Endothelial cell of hepatic sinusoid (primary cell): Measurements from ENCODE around the gene TMEM253.

ENCODE experiments used
- in situ Hi-C: cut with HindIII; loops from 2 replicates; pipeline ENCODE4 v1.10.0; 2017; ENCODE audit warnings: low sequenced_read_pairs

The TMEM253 gene

GRCh38 chr14:21103710-21104447 lies 3.0 kb downstream of the TMEM253 start:
- in situ Hi-C loops: no loop called here

- in situ Hi-C loops: loop anchor here (5.0 kb wide), 1 partner anchor 62 kb away; the partner anchor contains the start of gene RNASE7
Measured at GRCh38 chr14:21104448-21105060, 3.7 kb downstream of the TMEM253 start.

DNA sequence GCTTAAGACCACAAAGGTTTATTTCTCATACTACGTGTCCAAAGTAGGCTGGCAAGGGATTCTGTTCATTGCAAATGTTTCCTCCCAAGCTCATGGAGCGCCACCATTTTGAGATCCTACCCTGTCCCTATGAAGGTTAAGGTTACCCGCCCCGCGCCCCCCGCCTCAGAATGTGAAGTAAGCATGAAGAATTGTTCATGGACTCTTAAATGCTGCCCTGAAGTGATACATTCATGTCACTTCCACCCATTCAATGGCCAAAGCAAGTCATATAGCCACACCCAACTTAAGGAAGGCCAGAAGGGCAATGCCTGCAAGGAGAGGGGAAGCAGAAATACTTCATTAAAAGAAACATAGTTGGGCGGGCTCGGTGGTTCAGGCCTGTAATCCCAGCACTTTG lies 4.2 kb downstream of the TMEM253 start:
- in situ Hi-C loops: loop anchor here (5.0 kb wide), 1 partner anchor 63 kb away; the partner anchor contains the start of gene RNASE7

GRCh38 chr14:21106176-21106497 lies 5.3 kb downstream of the TMEM253 start:
- in situ Hi-C loops: loop anchor here (5.0 kb wide), 1 partner anchor 64 kb away; the partner anchor contains the start of gene RNASE7

DNA sequence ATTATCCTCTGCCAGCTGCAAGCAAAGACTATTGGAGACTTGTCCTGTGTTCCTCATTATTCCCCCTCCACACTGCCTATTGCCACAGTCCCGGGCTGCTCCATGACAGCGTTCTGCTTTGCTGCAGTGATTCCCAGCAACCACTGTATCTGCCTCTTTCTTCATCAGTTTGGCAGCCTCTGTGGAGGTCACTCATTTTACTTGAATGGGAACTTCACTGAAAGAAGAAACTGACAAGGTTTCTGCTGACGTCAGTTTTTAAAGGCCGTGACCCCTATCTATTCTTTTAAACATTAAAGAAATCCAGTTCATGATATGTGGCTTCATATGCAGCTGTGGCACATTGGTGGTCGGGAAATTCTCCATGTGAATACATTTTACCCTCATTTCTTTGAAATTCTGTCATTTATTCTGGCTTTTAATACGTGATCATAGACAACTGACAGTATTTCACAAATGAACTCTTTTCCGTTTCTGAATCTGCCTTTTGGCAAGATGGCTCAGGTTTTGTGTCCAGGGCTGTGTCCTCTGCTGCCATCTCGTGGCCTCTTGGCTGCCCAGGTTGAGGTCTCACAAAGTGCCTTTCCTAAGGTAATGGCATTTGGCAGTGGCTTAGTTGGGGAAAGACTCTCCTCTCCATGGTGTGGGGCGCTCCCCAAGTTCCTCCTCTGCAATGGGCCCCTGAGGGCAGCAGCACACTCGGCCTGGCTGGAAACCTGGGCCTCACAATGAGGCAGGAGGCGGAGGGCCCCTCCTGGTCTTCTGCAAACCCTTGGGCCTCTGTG lies 5.8 kb downstream of the TMEM253 start:
- in situ Hi-C loops: loop anchor here (5.0 kb wide), 1 partner anchor 64 kb away; the partner anchor contains the start of gene RNASE7

GRCh38 chr14:21107283-21107800 lies 6.5 kb downstream of the TMEM253 start:
- in situ Hi-C loops: loop anchor here (5.0 kb wide), 1 partner anchor 65 kb away; the partner anchor contains the start of gene RNASE7

- in situ Hi-C loops: loop anchor here (5.0 kb wide), 1 partner anchor 66 kb away; the partner anchor contains the start of gene RNASE7
Measured at GRCh38 chr14:21108791-21109190, 7.9 kb downstream of the TMEM253 start.

DNA sequence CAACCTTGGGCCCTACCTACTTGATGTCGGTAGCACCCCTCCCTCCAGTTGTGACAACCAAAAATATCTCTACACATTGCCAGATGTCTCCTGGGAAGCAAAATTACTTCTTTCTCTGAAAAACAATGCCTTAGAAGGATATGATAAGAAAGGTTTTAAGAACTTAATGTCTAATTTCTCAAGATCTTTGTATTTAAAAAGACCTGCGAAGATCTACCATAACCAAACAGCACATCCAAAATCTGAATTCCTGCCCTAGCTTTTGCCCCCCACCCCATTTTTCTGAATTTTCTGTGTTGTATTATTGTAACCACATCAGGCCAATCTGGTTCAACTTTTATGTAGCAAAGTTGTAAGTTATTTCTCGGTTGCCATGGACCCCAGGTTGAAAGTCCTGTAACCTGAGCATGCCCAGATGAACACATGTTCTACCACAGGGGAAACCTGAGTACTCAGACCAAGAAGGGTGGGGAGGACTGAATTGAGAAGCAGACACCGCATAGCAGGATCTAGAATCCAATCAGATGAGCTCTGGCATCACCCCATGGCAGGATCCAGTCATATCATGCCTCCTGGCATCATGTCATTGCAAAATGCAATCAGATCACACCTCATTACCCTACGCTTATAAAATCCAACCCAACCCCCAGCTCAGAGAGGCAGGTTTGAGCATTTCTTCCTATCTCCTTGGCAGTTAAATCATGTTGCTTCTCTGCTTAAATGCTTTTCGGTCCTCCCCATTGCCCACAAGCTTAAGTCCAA lies 8.7 kb downstream of the TMEM253 start:
- in situ Hi-C loops: loop anchor here (5.0 kb wide), 1 partner anchor 67 kb away; the partner anchor contains the start of gene RNASE7

GRCh38 chr14:21112255-21112654 lies 11.4 kb downstream of the TMEM253 start:
- in situ Hi-C loops: no loop called here

DNA sequence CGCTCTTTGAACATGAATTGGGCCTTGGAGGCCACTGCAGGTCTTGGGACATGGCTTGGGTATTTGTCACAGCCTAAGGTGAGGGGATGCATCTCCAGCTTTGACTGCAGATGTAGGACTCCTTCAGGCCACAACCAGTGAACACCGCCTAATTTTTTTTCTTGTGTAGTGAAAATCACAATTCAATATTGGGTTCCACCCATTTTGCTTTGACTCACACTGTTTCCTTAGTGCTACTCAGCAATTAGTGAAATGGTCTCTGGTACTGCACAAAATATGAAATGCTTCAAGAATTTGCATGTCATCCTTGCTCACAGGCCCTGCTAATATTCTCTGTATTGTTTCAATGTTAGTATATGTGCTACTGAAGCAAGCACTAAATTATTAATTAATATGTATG lies 12.5 kb downstream of the TMEM253 start:
- in situ Hi-C loops: no loop called here

DNA sequence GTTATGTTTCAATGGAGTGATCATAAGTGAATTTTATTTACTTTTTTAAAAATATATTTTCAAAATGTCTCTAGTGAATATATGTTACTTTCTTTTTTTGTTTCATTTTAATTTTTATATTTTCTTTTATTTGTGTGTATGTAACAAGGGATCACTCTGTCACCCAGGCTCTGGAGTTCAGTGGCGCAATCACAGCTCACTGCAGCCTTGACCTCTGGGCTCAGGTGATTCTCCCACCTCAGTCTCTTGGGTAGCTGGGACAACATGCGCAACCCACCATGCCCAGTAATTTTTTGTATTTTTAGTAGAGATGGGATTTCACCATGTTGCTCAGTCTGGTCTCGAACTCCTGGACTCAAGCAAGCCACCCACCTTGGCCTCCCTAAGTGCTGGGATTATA lies 18.1 kb downstream of the TMEM253 start:
- in situ Hi-C loops: no loop called here

DNA sequence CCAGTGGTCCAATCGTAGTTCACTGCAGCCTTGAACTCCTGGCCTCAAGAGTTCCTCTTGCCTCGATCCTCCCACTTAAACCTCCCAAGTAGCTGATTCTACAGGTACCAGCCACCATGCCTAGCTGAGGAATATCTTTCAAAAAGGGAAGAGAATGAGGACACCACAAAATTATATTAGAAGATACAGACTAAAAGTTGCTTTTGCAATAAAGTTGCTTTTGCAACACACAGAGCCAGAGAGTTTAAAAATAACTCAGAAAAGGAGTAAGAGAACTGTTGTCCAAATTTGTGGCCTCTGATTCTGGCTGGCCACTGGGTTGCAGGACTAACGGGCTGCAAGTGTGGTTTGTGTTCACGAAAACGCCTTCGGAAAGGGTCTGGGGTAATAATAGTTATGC lies 19.8 kb downstream of the TMEM253 start:
- in situ Hi-C loops: no loop called here

- in situ Hi-C loops: no loop called here
Measured at GRCh38 chr14:21121122-21121521, 20.3 kb downstream of the TMEM253 start.

- in situ Hi-C loops: no loop called here
Measured at GRCh38 chr14:21123429-21123828, 22.6 kb downstream of the TMEM253 start.

GRCh38 chr14:21133901-21134300 lies 33.0 kb downstream of the TMEM253 start:
- in situ Hi-C loops: no loop called here

GRCh38 chr14:21136024-21136423 lies 35.2 kb downstream of the TMEM253 start:
- in situ Hi-C loops: no loop called here

DNA sequence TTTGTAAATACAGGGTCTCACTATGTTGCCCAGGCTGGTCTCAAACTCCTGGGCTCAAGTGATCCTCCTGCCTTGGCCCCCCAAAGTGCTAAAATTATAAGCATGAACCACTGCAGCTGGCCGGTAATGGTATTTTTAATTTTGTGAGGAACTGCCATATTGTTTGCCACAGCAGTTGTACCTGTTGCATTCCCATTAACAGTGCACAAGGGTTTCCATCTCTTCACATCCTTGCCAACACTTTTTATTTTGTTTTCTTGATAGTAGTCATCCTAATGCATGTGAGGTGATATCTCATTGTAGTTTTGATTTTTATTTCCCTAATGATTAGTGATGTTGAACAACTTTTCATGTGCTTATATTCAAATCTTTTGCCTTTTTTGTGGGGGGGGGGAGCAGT lies 41.5 kb downstream of the TMEM253 start:
- in situ Hi-C loops: no loop called here

- in situ Hi-C loops: no loop called here
Measured at GRCh38 chr14:21145437-21145836, 44.6 kb downstream of the TMEM253 start.

DNA sequence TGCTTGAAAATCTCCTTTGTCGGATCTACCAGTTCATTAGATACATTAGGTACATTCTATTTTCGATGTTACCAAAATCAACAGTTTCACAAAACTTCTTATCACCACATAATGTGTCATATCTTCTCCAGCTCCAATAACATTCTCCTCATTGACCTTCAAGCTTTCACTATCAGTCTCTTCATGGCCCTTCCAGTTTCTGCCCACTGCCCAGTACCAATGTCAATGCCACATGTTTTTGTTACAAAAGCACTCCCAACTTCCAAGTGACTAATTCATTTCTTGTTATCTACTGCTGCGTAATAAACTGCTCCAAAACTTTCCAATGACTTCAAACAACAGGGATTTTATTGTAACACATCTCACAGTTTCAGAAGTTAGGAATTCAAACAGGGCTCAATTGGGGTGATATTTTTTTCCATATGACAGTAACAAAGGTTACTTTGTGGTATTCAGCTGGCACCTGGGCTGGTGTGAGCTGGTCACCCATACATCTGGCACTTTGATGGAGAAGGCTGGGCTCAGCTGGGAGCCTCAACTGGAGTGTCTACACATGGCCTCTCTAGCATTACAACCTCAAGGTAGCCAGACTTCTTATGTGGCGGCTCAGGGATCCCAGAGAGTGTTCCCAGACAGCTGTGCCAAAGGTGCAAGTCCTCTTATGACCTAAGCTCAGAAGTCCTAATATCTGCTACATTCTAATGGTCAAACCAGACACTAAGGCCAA lies 48.9 kb downstream of the TMEM253 start:
- in situ Hi-C loops: no loop called here
